ENCODE results near the gene DCUN1D2.

The DCUN1D2 gene

DNA sequence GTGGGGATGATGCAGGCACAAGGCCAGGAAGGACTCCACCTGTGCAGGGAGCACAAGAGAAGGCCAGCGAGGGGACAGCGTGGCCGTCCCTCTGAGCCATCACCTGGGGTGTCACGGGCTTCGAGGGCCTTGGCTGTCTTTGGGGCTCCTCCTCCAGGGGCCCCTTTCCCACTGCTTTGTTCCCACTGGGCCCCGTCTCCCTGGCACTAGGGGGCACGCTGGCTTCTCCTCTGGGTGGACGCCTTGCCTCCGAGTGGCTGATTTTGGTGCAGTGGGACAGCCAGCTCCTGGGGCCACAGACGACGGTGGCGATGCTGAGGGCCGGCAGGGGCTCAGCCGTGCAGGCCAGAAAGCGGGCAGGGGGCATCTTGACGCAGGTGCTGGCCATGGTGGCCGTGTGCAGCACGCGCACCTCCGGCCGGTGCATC lies 83.4 kb downstream of the DCUN1D2 start:
- no peak for DNase-seq (ENCODE audit: low read depth)

DNA sequence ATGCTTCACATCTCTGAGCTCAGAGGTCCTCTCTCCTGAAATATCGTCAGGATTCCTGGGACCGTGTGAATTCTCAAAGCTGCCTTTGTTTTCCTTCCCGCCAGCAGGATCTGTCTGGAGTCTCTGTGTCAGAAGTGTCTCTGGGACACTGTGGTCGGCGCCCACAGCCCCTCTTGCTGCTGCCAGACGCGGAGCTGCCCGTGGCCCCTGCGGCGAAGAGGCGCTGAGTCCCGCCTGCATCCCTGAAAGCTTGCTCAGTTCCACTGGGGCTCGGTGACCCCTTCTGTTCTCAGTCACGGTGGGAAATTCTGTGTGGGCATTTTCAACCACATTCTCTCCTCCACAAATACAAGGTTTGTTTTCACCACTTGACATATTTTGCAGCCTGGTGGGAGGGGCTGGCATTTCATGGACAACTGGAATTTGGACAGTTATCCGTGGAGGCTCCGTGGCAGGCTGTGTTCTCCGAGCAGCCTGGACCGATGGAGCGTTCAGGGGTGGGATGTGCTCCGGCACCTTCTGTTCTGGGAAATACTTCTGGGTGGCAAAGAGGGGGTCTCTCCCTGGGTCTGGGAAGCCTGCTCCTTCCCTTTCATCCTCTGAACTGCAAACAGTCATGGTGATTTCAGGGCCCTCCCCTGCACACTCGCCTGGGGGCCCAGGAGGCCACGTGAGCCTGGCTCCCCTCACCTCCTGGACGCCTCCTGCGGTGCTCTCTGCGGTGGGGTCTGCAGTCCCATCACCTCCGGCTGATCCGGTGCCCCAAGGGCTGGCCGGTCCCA lies 84.0 kb downstream of the DCUN1D2 start:
- DNase-seq (ENCODE audit: low read depth): no peak

Measured in stimulated activated CD8-positive, alpha-beta memory T cell treated with anti-CD3 and anti-CD28 coated beads, Interleukin-7, amount 100 ng/mL, for 24 hours (primary cell).